ENCODE measurements around the gene SEMA7A.
A peak's percentile ranks its signal among the peaks of the same experiment; 100 is the strongest.

Gene SEMA7A

DNA sequence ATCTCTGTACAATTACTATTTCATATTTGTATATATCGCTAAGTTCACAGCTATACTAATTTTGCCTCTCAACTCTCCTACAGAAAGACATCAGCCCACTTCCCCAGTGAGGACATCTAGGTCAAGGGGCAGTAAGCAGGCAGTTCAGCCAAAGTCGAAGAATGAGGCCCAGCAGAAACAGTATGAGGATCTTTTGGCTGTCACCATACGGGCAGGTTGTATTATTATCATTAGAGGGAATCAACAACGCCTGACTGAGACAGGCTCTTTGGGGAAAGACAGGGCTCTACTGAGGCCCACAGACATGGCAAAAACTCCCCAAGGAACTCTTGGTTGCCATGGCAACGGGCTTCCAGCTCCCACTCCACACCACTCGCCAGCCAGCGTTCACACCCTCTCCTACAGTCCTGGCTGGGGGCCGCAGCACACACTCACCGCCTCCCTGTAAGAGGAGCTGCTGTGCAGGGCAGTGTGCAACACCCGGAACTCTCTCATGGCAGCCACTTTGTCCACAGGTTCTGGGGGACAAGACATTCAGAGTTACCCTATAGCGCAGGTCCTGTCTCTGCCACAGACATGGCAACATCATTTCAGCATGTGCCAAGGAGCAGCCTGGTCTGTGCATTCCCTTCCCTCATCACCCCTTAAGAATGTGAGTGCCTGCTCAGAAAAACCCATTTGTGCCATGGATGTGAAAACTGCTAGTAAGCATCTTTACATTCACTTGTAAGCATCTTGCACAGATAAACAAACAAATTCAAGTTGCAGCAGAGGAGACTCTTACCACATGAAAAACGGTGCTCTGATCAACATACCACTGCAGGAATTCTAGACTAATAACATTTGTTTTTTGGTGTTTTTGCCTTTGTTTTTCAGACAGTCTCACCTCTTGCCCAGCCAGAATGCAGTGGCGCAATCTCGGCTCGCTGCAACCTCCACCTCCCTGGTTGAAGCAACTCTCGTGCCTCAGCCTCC is 18.4 kb upstream of the SEMA7A start:
- DNase-seq = no peak

DNA sequence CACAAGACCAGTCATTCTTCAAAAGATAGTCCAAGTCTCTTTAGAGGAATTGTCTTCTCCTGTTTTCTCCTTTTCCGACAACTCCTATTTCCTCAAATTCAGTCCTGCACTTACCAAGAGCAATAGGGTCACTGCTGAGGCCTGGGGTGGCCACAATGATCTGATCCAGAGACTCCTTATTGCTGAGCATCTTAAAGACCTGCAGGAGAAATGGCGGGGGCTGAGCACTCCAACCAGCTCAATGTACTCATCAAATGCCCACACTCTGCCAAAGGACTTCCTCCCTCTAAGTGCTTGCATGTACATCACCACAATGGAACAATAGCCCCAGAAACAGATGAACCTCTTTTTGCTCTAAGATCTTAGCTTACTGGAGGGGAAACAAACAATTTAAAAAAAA is 17.6 kb upstream of the SEMA7A start:
- DNase-seq = no peak

DNA sequence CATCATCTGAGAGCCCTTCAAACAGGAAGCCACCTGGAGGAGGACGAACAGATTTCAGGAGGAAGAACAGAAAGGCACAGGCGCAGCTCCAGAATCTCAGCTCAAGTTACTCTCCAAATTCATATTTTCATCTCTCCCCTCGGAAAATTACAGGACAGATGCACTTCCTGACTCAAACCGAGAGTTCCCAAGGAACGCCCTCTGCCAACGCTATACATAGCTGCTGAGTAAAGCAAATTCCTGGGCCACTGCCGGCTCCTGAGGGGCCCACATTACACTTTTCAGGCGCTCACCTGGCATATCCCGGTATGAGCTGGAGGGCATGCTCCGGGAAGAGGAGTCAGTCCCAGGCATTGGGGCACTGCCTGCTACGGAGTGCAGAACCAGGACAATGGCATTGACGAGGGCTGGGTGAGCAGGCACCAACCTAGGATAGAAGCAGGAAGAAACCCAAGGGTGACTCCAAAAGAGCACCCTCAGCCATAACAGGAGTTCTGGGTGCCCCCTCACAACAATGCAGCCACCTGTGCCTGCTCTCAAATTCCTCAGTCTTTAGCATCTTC is 16.0 kb upstream of the SEMA7A start:
- DNase-seq = no peak

DNA sequence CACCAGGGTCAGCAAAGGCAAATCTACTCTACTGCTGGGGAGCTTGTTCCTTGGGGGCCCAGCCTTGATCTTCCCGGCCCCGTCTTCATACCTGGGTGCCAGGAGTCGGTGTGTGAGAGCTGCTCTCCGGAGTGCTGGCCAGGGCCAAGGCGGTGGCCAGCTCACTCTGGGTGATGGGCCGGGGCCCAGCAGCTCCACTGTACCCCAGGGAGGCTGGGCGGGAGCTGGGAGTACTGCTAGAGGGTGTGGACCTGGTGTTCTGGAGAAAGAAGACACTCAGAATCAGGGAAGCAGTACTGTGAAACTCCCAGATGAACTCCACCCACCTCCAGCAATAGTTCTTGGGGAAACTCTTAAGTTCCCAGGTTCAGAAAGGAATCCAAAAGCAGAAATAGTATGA is 15.3 kb upstream of the SEMA7A start:
- no peak for DNase-seq

DNA sequence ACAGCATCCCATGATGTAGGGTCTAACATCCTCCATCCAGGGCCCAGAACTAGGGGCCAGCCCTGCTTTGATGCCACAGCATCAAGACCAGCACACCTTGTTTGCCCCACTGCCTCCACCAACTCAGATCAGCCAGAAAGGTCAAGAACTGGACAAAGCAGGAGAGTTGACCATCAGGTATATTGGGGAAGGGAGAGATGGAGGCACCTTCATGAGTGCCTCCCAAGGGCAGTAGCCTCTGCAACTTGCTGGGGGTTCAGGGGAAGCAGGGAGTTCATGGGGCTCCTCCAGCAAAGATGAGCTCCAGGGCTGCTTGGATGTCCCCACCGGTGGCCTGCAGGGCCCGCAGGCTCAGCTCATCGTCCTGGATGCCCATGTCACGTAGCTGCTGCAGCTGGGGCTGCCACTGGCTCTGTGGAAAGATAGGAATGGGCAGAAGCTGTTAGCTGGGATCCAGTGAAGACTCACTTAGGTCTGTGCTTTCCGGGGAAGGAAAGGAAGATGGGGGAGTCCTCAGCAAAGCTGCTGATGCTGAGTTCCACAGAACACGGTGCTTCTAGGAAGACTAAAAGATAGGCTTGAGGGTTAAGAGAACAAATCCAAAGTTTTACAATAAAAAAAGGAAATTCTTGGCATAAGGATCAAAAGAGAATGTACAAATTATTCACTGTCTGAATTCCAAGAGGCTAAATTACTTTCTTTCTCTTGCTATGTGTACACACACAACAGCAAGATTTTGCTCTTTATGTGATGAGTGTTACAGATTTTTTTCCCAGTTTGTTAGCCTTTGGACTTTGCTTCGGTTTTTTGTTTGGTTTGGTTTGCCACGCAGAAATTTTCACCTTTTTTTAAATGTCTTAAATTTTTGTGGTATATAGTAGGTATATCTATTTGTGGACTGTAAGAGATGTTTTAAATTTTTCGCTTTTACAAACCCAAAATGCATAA is 12.3 kb upstream of the SEMA7A start:
- no peak for DNase-seq

DNA sequence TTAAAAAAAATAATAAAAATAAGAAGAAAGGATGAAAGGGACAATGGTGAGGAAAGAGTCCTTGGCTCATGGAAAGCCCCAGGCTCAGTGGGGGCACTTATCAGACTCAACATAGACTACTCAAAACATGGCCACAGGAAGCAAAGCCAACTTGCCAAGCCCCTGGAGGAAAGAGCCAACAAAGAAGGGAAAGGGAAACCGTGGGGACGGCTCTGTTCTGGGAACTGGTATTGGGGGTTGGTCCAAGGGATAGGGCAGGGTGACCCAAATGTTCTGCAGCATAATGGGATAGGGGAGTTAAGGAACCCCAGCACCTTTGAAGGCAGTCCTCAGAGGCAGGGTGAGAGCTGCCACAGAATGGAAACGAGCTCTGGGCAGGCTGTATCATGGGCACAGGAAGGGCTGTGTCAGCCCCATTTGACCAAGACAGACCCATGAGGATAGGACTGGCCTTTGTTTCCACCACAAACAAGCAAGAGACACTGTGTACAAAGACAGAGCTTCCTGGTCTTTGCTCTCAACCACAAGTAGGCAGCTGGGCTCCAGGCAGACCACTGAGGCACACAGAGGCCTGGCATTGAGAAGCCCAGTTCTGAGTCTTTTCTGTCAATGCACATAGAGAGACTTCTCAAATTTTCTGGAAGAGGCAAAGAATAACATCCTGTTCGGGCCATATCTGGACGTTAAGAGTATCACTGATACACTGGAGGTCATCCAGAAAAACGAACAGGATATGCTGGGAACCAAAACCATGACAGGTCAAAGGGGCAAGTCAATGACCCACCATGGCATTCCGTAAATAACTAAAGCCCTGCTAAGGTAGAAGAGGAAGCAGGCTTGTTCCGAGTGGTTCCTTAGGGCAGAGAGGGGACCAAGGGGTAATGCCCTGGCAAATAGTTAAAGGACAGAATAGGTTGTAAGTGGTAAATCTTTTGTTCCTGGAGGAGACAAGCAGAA is 10.6 kb upstream of the SEMA7A start:
- DNase-seq = no peak

DNA sequence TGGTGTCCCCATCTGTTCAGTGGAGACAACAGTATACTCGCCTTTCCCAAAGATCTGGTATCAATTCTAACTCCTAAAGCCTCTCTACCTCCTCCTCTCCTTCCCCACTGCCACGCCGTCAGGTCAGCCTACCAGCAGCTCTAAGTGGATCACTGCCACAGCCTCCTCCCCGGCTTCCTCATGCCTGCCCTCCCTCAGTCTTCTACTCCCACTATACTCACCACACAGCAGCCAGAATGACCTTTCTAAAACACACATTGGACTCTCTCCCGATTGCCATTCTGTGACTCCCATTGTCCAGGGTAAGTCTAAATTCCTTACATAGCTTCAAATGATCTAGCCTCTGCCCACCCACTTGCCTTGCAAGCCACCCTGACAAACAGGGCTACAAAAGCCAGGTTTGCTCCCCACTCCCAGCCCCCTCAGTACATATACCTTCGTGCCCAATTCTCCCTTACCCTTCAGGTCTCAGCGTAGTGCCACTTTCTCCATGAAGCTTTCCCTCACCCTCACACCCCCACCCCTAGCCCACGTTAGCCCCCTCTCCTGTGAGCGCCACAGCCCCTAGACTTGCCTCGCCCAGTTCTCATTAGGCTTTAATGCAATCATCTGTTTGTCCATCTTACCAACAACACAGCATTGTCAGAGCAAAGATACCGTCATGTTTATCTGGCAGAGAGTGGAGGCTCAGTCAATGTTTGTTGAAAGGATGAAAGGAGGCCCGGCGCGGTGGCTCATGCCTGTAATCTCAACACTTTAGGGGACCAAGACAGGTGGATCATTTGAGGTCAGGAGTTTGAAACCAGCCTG is 9.5 kb upstream of the SEMA7A start:
- no peak for DNase-seq

DNA sequence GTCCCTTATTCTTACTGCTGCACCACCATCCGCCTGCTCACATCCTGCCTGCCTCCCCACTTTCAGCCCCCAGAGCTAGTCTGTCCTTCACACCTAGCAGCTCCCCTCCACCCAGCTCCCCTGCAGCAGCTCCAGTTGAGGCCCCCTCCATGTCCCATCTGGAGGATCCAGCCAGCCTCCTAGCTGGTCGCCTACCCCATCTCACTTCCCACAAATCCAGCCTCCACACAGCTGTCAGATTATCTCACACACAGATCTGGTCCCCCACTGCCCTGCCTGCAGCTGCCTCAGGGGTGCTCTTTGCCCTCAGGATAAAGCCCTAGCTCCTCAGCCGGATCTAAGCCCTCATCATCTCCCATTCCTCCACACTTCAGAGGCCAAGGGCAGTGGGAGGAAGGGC is 8.8 kb upstream of the SEMA7A start:
- DNase-seq = no peak

DNA sequence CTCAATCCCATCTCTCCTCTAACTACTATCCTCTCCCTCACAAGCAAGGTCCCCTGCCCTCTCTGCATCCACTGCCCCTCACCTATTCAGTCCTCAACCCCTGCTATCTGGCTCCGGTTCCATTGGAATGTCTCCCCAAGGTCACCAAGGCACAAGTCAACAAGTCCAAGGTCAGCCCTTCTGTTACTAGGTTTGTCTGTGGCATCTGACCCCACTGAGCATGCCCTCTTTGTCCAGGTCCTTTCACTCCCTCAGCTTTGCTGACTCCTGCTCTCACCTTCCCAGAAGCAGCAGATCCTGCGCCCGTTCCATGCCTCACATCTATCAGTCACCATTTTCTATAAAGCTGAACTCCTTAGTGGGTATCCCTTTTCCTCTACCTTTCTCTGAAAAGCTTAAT is 8.3 kb upstream of the SEMA7A start:
- no peak for DNase-seq

DNA sequence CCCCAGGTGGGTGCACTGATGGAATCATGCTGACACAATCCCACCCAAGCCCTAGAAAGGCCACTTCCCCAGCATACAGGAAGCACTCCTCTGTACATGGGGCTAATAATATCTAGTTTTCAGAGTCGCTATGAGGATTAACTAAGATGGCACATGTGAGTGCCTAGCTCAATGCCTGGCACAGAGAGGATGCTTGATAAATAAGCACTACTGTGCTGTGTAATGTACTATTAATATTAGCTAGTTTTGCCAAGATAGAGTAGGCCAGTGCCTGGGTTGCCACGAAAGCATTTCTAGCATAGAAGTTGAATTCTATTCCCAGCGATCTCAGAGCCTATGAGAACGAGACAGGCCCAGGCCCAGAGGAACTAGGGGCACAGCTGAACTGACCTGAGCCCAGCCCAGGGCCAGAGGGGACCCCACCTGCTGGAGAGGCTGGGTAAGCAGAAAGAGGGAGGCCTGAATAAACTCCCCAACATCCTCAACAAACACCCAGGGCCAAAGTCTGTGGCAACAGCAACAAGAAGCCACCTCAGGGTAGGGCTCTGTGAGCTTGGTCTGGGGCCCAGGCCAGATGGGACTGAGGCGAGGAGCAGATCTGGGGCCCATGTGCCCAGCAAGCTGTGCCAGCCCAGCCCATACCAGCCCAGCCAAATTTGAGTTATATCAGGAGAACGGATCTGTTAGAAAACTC is 7.6 kb upstream of the SEMA7A start:
- no peak for DNase-seq

DNA sequence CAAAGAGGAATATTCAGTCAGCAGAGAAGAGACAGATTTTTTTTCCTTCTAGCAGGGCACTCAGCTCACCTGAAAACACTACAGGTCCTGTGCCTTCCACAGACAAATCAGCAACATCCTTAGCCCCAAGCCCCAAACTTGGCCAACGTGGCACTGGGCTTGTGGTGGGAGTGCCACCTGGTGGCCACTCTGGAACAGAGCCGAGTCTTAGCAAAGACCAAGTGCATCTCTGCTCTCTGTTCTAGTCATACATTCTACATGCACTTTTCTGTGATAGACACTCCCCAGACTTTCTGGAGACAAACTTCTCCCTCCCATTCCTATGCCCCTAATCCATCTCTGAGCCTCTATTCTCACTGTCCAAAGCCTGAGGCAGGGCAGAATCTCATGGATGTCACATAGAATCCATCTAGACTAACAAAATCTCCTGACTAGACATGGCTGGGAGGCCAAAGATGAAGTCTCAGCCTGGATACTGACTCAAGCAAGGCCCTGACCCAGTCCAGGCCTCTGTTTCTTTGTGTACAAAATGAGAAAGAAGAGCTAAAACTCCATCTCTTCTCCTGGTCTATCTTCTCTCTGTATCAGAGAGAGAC is 5.1 kb upstream of the SEMA7A start:
- DNase-seq = peak; percentile 81

DNA sequence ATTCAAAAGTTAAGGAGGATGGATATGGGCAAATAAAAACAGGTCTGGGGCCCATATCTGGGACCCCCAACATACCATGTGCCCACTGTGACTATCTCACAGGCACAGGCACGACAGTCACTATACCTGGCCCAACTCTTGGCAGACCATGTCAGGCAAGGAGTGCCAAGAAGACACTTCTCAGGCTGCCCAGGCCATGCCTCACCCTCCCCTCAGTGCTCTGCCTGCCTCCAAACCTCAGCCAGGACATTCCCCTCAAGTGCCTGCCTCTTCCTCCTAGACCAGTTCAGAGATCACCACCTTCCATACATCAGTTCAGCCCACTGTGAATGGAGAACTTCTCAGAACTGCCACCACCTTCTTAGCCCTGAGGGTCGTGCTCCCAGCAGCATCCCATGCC is 4.4 kb upstream of the SEMA7A start:
- no peak for DNase-seq

DNA sequence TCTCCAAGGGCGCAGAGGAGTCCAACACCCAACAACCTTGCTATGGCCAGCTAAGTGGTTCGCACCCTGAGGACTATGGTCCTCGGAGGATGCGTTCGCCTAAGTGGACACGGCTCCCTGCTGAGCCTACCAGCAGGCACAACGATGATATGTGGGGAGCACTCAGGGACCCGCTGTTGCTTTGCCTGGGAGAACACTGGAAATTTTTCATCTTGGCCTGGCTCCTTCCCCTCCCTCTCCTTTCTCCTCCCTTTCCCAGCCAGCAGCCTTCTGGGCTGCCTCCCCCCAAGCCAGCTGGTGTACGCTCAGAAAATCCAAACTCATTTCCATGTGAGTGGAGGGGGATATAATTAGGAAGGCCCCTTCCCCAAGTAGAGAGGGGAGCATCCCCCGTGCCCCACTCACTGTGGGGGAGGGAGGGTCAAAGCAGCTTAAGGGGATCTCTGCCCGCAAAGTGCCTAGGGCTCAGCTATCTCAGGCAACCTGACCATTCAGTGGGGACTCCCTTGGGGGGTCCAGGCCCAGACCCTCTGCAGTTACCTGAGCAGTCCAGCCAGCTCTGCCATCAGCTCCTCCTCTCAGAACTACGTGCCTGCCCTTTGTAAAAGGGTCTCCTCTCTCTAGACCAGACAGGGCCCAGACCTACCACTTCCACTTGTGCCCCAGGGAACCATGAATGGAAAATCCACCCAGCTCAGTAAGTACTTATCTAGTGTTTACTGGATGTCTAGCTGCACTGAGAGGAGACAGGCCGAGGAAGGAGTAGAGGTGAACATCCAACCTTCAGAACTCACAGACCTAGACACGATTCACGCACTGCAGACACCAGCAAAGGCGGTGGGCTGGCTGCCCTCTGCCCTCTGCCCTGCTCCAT is 742 bp upstream of the SEMA7A start:
- DNase-seq = no peak

DNA sequence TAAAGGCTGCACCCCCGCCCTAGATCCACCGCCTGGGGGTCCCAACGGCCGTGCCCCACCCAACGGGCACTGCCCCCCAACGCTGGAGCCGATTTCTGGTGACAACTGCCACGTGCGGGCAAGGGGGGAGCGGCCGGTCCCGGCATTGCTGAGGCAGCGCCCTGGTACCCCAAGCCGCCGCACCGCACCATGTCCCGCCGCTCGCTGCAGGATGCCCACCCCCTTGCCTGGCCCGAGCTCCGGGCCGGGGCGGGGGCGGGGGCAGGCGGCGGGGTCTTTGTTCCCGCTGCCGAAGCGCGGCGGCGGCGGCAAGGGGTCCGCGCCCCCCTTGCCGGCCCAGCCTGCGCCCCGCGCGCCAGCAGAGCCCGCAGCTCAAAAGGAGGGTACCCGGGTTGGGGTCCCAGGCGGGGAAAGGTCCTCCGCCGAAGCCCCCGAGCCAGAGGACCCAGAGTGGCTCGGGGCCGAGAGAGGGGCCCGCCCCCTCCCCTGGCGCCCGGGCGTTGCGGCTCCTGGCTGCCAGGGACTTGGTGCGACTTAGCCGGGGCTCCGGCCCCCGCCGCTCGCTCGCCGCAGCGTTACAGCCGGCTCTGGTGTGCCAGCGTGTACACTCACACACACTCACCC is 678 bp downstream of the SEMA7A start:
- DNase-seq = no peak

DNA sequence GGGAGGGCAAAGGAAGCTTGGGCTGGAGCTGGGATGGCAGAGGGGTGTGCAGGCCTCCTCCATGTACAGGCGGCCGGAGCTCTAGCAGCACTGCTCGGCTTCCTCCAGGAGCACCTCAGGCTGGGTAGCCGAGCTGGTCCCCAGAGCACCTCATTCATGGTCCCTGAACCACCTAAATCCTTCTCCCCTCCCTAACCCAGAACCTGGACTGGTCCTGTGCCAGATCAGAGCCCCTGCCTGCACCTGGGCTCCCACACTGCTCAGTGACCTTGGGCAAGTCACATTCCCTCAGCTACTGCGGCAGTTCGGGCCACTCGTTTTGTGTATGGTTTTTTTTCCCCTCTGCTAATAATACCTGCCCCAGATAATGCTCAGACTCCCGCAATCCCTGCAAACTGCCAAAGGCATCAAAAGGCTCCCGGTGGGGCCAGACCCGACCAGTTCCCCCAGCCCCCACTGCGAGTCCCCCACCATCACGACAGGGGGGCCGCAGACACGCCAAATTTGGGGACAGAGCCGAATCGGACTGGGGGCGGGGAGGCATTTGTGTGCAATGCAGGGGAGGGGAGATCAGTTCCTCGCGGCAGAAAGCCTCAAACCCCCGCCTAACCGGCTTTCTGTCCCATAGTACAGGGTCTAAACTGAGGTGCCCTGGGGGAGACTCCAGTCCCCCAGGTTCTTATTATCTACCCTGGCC is 1.3 kb downstream of the SEMA7A start:
- no peak for DNase-seq

DNA sequence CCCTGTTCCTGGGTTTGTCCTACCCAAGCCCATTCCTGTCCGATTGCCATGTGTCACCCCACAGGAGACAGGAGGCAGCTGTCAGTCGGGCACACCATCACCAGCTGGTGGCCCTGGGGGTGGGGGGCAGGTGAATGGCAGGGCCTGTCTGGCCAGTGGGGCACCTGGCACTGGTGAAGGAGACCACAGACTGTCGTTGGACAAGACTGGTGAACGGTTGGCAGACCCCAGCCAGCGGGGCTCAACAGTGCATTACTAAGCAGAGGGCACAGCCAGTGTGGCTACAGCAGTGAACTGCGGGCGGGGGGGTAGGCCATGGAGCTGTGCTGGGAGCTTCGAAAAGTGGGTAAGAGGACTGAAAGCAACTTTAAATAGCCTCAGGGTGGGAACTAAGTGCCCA is 2.1 kb downstream of the SEMA7A start:
- DNase-seq = no peak

DNA sequence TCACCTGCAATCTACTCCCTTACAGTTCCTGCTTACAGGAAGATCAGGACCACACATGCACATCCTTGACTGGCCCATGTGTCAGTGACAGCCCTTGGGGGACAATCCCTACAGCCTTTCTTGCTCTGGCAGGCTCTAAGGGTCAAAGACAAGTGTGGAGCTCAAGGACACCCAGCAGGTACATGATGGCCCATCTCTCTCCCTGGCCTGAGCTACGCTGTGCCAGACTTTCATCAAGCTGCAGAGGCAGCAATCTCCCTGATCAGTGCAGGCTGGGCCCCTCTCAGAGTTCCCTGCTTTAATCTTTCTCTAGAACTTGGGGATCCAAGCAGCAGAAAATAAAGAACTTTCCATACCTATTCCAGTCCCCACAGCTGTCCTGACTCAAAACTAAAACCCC is 2.6 kb downstream of the SEMA7A start:
- no peak for DNase-seq

DNA sequence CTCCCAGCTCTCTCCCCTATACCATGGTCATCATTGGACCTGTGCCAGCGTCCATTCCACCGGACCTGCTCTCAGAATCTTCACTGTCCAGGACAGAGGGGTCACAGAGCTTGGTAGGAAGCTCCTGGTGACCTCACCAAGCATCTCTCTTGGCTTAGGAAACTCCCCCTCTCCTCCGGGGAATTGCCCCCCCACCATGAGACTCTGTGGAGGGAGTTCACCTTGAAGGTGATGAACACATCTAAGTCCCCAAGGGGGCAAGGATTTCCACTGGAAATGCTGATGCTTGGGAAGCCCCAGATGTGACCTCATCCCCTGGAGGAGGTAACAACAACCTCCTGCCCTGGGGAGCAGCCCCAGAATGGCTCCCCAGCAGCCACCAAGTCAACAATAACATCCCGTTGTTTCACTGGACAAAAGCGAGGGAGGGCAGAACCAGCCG is 3.2 kb downstream of the SEMA7A start:
- DNase-seq = no peak
